HCT116 (cell line): ENCODE measurements around the gene GPBAR1. TPM values are rescaled to one million over a fixed set of nuclear protein-coding genes. Genes with fewer than 3 reads are reported as not detected.

ENCODE experiments used
- ATAC-seq: fragments of 200-7000 bp; cut with Tn5 transposase; 2 replicates; pipeline ENCODE4 v1.9.1; 2020; ENCODE audit warnings: mild to moderate bottlenecking, moderate library complexity
- BruUV-seq: library from RNA; stranded (reverse); fragments of 400-500 nt; replicated peaks from 2 replicates; lab custom pipeline; 2021; lab: Mats Ljungman, UMichigan
- CTCF ChIA-PET: fragments of 300-600 bp; sonication (Branson Sonifier 250); formaldehyde crosslinking; loops from one replicate; lab custom pipeline; 2021; ENCODE audit warnings: antibody characterized with exemption; lab: Charles Lee
- POLR2A ChIA-PET: fragments of 300-600, 350-600 bp; sonication (Branson Sonifier 250); formaldehyde crosslinking; loops from one replicate; lab custom pipeline; 2021; ENCODE audit warnings: antibody characterized with exemption; lab: Charles Lee
- RAD21 ChIA-PET, 2 experiments: fragments of 300-600 bp; sonication (Branson Sonifier 250); formaldehyde crosslinking; loops; one replicate each; lab custom pipeline; 2023; ENCODE audit warnings: low total read pairs in 2 of 2; ENCODE audit not compliant: uncharacterized antibody in 2 of 2, unreplicated experiment in 2 of 2, low non-redundant PET in 1 of 2; lab: Charles Lee
- DNase-seq: peaks from one replicate; pipeline ENCODE4 v3.0.0-alpha.2; 2010; ENCODE audit warnings: low read depth, low spot score
- H2AFZ ChIP-seq: fragments of 200-600 bp; shearing (Covaris generic), sonication (generic); 2 replicates; pipeline ENCODE4 v1.6.1; 2017; ENCODE audit warnings: low read depth, mixed run types, mixed read lengths, antibody characterized with exemption, low read length; ENCODE audit not compliant: poor library complexity, severe bottlenecking
- H3K27ac ChIP-seq: 2 replicates; pipeline ENCODE4 v1.5.1; 2012; ENCODE audit warnings: low read depth, low read length
- H3K27me3 ChIP-seq: fragments of 200-600 bp; sonication (generic); 2 replicates; pipeline ENCODE4 v1.6.1; 2016; ENCODE audit warnings: mixed run types, low read length, mixed read lengths; ENCODE audit not compliant: insufficient read depth
- H3K36me3 ChIP-seq, 2 experiments: fragments of 200-500 bp in 1 of 2; fragments of 200-600 bp in 1 of 2; sonication (Bioruptor generic) in 1 of 2; sonication (generic) in 1 of 2; 2 replicates each; pipeline versions ENCODE4 v1.5.1 to v1.6.1; 2014 to 2016; ENCODE audit warnings: low read length in 2 of 2, inconsistent platforms in 1 of 2, mixed read lengths in 1 of 2, mixed run types in 1 of 2; ENCODE audit not compliant: insufficient read depth in 2 of 2, control insufficient read depth in 1 of 2
- H3K4me1 ChIP-seq, 2 experiments: fragments of 200-600 bp in 1 of 2; sonication (generic) in 1 of 2; 2 replicates each; pipeline versions ENCODE4 v1.5.1 to v1.6.1; 2012 to 2017; ENCODE audit warnings: low read length in 2 of 2, inconsistent platforms in 1 of 2, mild to moderate bottlenecking in 1 of 2, mixed read lengths in 1 of 2, mixed run types in 1 of 2, moderate library complexity in 1 of 2; ENCODE audit not compliant: insufficient read depth in 2 of 2, control insufficient read depth in 1 of 2
- H3K4me2 ChIP-seq: fragments of 200-600 bp; sonication (generic); 2 replicates; pipeline ENCODE4 v1.6.1; 2017; ENCODE audit warnings: mixed run types, low read length, mixed read lengths
- H3K4me3 ChIP-seq, 2 experiments: fragments of 200-600 bp in 1 of 2; sonication (generic) in 1 of 2; replicated peaks in 1 of 2; 2 replicates each; pipeline ENCODE4 v1.5.1; 2011 to 2016; ENCODE audit warnings: low read length in 2 of 2, control low read depth in 1 of 2, low read depth in 1 of 2, mild to moderate bottlenecking in 1 of 2, mixed read lengths in 1 of 2, mixed run types in 1 of 2
- H3K79me2 ChIP-seq: fragments of 200-600 bp; sonication (generic); 2 replicates; pipeline ENCODE4 v1.6.1; 2017; ENCODE audit warnings: mild to moderate bottlenecking, mixed run types, low read length, moderate library complexity, mixed read lengths; ENCODE audit not compliant: insufficient read depth
- H3K9ac ChIP-seq: fragments of 200-600 bp; sonication (generic); 2 replicates; pipeline ENCODE4 v1.6.1; 2016; ENCODE audit warnings: low read length, mixed read lengths
- H3K9me2 ChIP-seq: fragments of 200-600 bp; sonication (generic), shearing (Covaris generic); 2 replicates; pipeline ENCODE4 v1.6.1; 2017; ENCODE audit warnings: mixed run types, mild to moderate bottlenecking, moderate library complexity; ENCODE audit not compliant: insufficient read depth
- H3K9me3 ChIP-seq, 2 experiments: fragments of 200-500 bp in 1 of 2; fragments of 200-600 bp in 1 of 2; sonication (Bioruptor generic) in 1 of 2; sonication (generic) in 1 of 2; 2 replicates each; pipeline ENCODE4 v1.6.1; 2014 to 2017; ENCODE audit warnings: low read length in 2 of 2, mixed read lengths in 2 of 2, inconsistent platforms in 1 of 2, low read depth in 1 of 2, mild to moderate bottlenecking in 1 of 2, mixed run types in 1 of 2, moderate library complexity in 1 of 2; ENCODE audit not compliant: control insufficient read depth in 1 of 2, insufficient read depth in 1 of 2
- H4K20me1 ChIP-seq: fragments of 200-600 bp; sonication (generic), shearing (Covaris generic); 2 replicates; pipeline ENCODE4 v1.6.1; 2017; ENCODE audit warnings: mixed run types, mild to moderate bottlenecking, moderate library complexity; ENCODE audit not compliant: insufficient read depth
- CBX3 ChIP-seq: IDR thresholded peaks from 2 replicates; pipeline ENCODE4 v1.6.1; 2012; ENCODE audit warnings: low read depth
- EGR1 ChIP-seq: IDR thresholded peaks from 2 replicates; pipeline ENCODE4 v1.6.1; 2012; ENCODE audit warnings: low read depth
- ELF1 ChIP-seq: IDR thresholded peaks from 2 replicates; pipeline ENCODE4 v1.6.1; 2012; ENCODE audit warnings: low read depth, borderline replicate concordance
- EZH2 ChIP-seq: fragments of 200-600 bp; sonication (generic); IDR thresholded peaks from 2 replicates; pipeline ENCODE4 v1.6.1; 2017; ENCODE audit warnings: antibody characterized with exemption, mixed run types
- EZH2phosphoT487 ChIP-seq: fragments of 200-600 bp; IDR thresholded peaks from 2 replicates; pipeline ENCODE4 v1.6.1; 2018; ENCODE audit warnings: antibody characterized with exemption, borderline replicate concordance
- SIN3A ChIP-seq: IDR thresholded peaks from 2 replicates; pipeline ENCODE4 v1.6.1; 2012; ENCODE audit warnings: low read depth
- TCF7L2 ChIP-seq: IDR thresholded peaks from 2 replicates; pipeline ENCODE4 v1.7.0; 2011; ENCODE audit warnings: borderline replicate concordance, inconsistent platforms; ENCODE audit not compliant: insufficient read depth, insufficient read length; ENCODE audit errors: extremely low read depth
- ZFX ChIP-seq: fragments of 450-650 bp; IDR thresholded peaks from 2 replicates; pipeline ENCODE4 v1.6.1; 2017
- ZNF274 ChIP-seq: fragments of 200-500 bp; sonication (Bioruptor generic); IDR thresholded peaks from 2 replicates; pipeline ENCODE4 v1.6.1; 2014; ENCODE audit warnings: mild to moderate bottlenecking, low read depth, low read length, inconsistent platforms
- intact Hi-C: fragments of 100-400 bp; cut with micrococcal nuclease; formaldehyde crosslinking; loops from 2 replicates; pipeline ENCODE4 v1.10.0; 2022
- total RNA-seq: library from RNA; stranded (reverse); gene quantifications from one replicate; pipeline ENCODE4 v1.2.1, GENCODE V29; 2021; ENCODE audit not compliant: unreplicated experiment
- TF ChIP-seq, protein P1 (sequence below): IDR thresholded peaks from 2 replicates; pipeline ENCODE4 v1.6.1; 2012
- TF ChIP-seq, protein P2 (sequence below): IDR thresholded peaks from 2 replicates; pipeline ENCODE4 v1.6.1; 2011; ENCODE audit warnings: mild to moderate bottlenecking, low read length, moderate library complexity; ENCODE audit not compliant: insufficient replicate concordance; ENCODE audit errors: extremely low read depth
- TF ChIP-seq, protein P3 (sequence below), 3 experiments: fragments of 200-600 bp in 1 of 3; sonication (generic) in 1 of 3; IDR thresholded peaks in 2 of 3; conservative IDR thresholded peaks in 1 of 3; 2 replicates each; pipeline ENCODE4 v1.5.1; 2012 to 2017; ENCODE audit warnings: low read depth in 2 of 3, low read length in 2 of 3, antibody characterized with exemption in 1 of 3, borderline replicate concordance in 1 of 3, control low read depth in 1 of 3, mild to moderate bottlenecking in 1 of 3, mixed read lengths in 1 of 3, mixed run types in 1 of 3, moderate library complexity in 1 of 3; ENCODE audit not compliant: insufficient read depth in 1 of 3

Gene GPBAR1
- total RNA-seq, 1 experiment from 2014 or later = 0.27 TPM

DNA sequence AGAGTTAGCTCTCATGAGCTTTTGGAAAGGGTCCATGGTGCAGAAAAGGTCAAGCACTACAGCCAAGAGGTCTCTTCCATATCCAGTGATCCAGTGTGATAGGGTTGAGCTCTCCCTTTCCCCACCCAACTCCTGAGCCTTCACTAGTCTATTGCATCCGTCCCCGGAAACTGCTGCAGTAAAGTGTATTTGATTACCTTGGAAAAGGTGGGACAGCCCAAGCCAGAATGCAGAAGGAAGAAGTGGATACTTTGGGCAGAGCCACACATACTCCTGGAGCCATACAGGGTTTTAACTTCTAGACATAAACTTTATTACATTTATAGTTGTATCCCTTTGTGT, 13.1 kb downstream of the GPBAR1 start:
- H3K9ac ChIP-seq = no peak overlapping the region
- peaks cover 13 to 27% of the 10 kb centered on the region in 2 experiments for H3K4me1 ChIP-seq
- TF ChIP-seq, protein P1, sequence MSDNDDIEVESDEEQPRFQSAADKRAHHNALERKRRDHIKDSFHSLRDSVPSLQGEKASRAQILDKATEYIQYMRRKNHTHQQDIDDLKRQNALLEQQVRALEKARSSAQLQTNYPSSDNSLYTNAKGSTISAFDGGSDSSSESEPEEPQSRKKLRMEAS = no peak
- TF ChIP-seq, protein P2, sequence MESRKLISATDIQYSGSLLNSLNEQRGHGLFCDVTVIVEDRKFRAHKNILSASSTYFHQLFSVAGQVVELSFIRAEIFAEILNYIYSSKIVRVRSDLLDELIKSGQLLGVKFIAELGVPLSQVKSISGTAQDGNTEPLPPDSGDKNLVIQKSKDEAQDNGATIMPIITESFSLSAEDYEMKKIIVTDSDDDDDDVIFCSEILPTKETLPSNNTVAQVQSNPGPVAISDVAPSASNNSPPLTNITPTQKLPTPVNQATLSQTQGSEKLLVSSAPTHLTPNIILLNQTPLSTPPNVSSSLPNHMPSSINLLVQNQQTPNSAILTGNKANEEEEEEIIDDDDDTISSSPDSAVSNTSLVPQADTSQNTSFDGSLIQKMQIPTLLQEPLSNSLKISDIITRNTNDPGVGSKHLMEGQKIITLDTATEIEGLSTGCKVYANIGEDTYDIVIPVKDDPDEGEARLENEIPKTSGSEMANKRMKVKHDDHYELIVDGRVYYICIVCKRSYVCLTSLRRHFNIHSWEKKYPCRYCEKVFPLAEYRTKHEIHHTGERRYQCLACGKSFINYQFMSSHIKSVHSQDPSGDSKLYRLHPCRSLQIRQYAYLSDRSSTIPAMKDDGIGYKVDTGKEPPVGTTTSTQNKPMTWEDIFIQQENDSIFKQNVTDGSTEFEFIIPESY = no peak
- no peak for TF ChIP-seq SIN3A
- no peak for TF ChIP-seq CBX3
- TF ChIP-seq EGR1 = no peak
- no peak for TF ChIP-seq ELF1
- TF ChIP-seq ZNF274 = no peak
- TF ChIP-seq, protein P3, sequence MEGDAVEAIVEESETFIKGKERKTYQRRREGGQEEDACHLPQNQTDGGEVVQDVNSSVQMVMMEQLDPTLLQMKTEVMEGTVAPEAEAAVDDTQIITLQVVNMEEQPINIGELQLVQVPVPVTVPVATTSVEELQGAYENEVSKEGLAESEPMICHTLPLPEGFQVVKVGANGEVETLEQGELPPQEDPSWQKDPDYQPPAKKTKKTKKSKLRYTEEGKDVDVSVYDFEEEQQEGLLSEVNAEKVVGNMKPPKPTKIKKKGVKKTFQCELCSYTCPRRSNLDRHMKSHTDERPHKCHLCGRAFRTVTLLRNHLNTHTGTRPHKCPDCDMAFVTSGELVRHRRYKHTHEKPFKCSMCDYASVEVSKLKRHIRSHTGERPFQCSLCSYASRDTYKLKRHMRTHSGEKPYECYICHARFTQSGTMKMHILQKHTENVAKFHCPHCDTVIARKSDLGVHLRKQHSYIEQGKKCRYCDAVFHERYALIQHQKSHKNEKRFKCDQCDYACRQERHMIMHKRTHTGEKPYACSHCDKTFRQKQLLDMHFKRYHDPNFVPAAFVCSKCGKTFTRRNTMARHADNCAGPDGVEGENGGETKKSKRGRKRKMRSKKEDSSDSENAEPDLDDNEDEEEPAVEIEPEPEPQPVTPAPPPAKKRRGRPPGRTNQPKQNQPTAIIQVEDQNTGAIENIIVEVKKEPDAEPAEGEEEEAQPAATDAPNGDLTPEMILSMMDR (IDR thresholded peaks at IDR 0.05 in 2 of 3, conservative IDR thresholded peaks at IDR 0.05 in 1 of 3; ENCODE audit: borderline replicate concordance in 1 of 3, insufficient read depth in 1 of 3, low read depth in 2 of 3, low read length in 2 of 3) = no peak
- TF ChIP-seq ZFX = no peak
- TF ChIP-seq EZH2 = no peak
- TF ChIP-seq TCF7L2 = no peak
- no peak for TF ChIP-seq EZH2phosphoT487
- H3K27ac ChIP-seq = no peak overlapping the region
- no peaks in the 10 kb centered on the region for H3K9me2 ChIP-seq
- ChIA-PET POLR2A (interaction anchor here (3.0 kb wide), 1 partner anchor 13 kb away, joined by 10 read pairs; no protein-coding TSS in a partner anchor), CTCF (interaction anchor here (1.1 to 1.4 kb wide), 3 partner anchors 9 to 16 kb away, joined by 4 to 6 read pairs (median 4); no protein-coding TSS in a partner anchor), RAD21 (interaction anchor here in 1 of 2 experiments (1.2 kb wide), 1 partner anchor 13 kb away, joined by 3 read pairs; no protein-coding TSS in a partner anchor)
- H3K4me3 ChIP-seq = no peak overlapping the region
- peaks cover 22% of the 10 kb centered on the region for H3K79me2 ChIP-seq
- intact Hi-C loops = loop anchor here (2.0 to 5.0 kb wide), 2 partner anchors 87 to 573 kb away; no protein-coding TSS in a partner anchor
- H4K20me1 ChIP-seq = no peaks in the 10 kb centered on the region
- H3K4me2 ChIP-seq = no peak overlapping the region
- ATAC-seq (no peak), DNase-seq (no peak)
- BruUV-seq = no TSS peak
- no peaks in the 10 kb centered on the region for H3K27me3 ChIP-seq
- no peak overlapping the region for H2AFZ ChIP-seq
- H3K36me3 ChIP-seq = peaks cover 26 to 35% of the 10 kb centered on the region in 2 experiments; a peak in 3 of 4 replicates
- H3K9me3 ChIP-seq = no peaks in the 10 kb centered on the region
